ENCODE results near the gene FOXM1.

FOXM1 gene

DNA sequence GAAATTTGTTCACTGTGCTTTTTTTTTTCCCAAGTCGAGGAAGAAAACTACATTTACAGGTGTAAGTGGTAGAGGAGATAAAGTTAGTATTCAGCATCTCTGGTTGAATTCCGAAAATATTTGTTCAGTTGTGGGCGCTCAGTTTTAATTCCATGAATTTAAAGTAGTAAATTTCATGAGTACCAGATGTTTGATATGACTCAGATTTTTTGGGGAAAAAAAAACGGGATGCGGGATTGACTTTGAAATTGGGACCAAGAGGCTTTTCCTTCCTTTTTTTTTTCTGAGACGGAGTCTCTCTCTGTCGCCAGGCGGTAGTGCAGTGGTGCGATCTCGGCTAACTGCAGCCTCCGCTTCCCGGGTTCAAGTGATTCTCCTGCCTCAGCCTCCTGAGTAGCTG, 15.3 kb upstream of the FOXM1 start:
- no peaks in the 10 kb centered on the region for H3K9me3 ChIP-seq (ENCODE audit: control insufficient read depth, low read length)
- H3K4me3 ChIP-seq (ENCODE audit: low read depth, low read length) = no peak overlapping the region
- no peak overlapping the region for H3K4me2 ChIP-seq (ENCODE audit: low read length)
- H3K4me1 ChIP-seq = peaks cover 2% of the 10 kb centered on the region
- H3K36me3 ChIP-seq (ENCODE audit: control insufficient read depth, insufficient read depth, low read length) = no peaks in the 10 kb centered on the region
- H3K27me3 ChIP-seq (ENCODE audit: control insufficient read depth, insufficient read depth, low read length) = no peaks in the 10 kb centered on the region
- TF ChIP-seq, protein P1, sequence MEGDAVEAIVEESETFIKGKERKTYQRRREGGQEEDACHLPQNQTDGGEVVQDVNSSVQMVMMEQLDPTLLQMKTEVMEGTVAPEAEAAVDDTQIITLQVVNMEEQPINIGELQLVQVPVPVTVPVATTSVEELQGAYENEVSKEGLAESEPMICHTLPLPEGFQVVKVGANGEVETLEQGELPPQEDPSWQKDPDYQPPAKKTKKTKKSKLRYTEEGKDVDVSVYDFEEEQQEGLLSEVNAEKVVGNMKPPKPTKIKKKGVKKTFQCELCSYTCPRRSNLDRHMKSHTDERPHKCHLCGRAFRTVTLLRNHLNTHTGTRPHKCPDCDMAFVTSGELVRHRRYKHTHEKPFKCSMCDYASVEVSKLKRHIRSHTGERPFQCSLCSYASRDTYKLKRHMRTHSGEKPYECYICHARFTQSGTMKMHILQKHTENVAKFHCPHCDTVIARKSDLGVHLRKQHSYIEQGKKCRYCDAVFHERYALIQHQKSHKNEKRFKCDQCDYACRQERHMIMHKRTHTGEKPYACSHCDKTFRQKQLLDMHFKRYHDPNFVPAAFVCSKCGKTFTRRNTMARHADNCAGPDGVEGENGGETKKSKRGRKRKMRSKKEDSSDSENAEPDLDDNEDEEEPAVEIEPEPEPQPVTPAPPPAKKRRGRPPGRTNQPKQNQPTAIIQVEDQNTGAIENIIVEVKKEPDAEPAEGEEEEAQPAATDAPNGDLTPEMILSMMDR (IDR thresholded peaks at IDR 0.05) = no peak
- H2AFZ ChIP-seq = no peak overlapping the region
- H3K27ac ChIP-seq = no peak overlapping the region
- H3K9ac ChIP-seq = no peak overlapping the region
- H3K79me2 ChIP-seq = peaks cover 8% of the 10 kb centered on the region

DNA sequence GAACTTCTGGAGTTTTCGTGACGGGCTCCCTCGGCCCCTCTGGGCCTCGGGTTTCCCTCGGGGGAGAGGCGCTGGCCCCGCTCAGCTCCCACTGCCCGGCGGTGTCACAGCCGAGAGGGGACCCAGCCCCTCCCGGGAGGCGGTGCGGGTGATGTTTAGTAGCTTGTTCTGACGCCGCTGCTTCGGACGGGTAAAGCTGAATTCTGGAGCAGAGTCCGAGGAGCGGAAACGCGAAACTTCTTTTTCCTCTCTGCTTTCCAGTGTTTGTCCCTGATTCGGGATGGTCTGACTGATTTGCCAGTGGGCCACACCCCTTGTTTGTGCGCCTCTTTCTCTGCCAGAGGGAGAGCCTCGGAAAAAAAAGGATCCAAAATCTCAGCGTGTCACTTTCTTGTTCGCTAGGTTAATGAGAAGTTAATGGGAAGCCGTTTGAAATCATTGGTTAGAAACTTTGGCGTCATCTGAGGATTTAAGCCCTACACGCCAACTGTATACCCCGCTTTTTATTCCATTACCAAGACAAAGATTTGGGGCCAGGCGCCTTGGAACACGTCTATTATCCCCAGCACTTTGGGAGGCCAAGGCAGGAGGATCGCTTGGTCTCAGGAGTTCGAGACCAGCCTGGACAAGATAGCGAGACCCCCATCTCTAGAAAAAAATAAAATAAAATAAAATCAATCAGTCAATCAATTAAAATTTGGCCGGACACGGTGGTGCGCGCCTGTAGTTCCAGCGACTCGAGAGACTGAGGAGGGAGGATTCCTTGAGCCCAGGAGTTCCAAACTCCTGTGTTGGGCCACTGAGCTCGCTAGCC, 14.5 kb upstream of the FOXM1 start:
- no peaks in the 10 kb centered on the region for H3K36me3 ChIP-seq (ENCODE audit: control insufficient read depth, insufficient read depth, low read length)
- TF ChIP-seq, protein P1 (IDR thresholded peaks at IDR 0.05) = no peak
- H3K79me2 ChIP-seq = peaks cover 3% of the 10 kb centered on the region
- H3K27me3 ChIP-seq (ENCODE audit: control insufficient read depth, insufficient read depth, low read length) = no peaks in the 10 kb centered on the region
- H3K9me3 ChIP-seq (ENCODE audit: control insufficient read depth, low read length) = no peaks in the 10 kb centered on the region
- peaks cover 2% of the 10 kb centered on the region for H3K4me1 ChIP-seq
- peak overlapping the region; percentile 93 for H2AFZ ChIP-seq
- H3K9ac ChIP-seq = peak overlapping the region; percentile 75
- peak overlapping the region; percentile 72 for H3K4me2 ChIP-seq (ENCODE audit: low read length)
- H3K27ac ChIP-seq = peak overlapping the region; percentile 64
- H3K4me3 ChIP-seq (ENCODE audit: low read depth, low read length) = peak overlapping the region; percentile 74

DNA sequence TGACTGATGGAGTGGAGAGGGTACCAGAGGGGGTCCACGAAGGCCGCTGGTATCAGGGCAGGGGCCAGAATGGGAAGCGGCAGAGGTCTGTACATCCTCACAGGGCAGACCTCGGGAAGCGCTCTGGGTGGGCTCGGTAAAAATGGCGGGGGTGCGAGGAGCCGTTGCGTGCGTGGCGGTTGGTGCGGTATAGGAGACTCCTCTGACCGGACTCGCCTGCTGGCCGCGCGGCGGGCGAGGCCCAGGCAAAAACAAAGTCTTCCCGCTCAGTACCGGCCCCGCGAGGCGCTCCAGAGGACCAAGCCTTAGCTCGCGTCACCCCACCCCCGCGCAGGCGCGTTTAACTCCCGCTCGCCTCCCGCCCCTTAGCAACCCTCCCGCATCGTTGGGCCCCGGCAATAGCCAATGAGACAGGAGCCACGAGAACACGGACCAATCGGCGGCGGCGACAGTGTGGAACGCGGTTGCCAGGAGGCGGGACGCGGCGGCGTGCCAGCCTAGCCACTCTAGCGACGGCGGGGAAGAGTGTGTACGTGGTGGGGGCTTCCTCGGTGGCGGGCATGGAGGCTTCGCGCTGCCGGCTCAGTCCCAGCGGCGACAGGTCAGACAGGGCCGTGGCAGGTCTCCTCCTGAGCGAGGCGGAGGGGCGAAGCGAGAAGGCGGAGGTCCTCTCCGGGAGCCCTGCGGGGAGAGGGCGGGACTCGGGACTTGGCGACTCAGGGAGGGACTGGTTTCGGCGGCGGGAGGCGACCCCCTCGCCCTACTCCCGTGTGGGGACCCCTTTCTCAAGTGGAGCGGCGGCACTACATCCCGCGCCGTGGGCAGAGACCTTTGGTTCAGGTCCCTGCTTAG, 13.6 kb upstream of the FOXM1 start, which contains the start of gene TULP3:
TULP3 (plus strand) TSS at position 504 of the 852 bp plus-strand sequence; CDS start at position 561, 57 bp downstream.
- Histone ChIP-seq H3K4me1 (peaks cover 2% of the 10 kb centered on the region), H2AFZ (peak within 1 kb of the TSS; percentile 93), H3K27me3 (ENCODE audit: control insufficient read depth, insufficient read depth, low read length) (no peaks in the 10 kb centered on the region), H3K4me2 (ENCODE audit: low read length) (peak within 1 kb of the TSS; percentile 72), H3K36me3 (ENCODE audit: control insufficient read depth, insufficient read depth, low read length) (no peaks in the 10 kb centered on the region), H3K27ac (peak within 1 kb of the TSS; percentile 64), H3K9ac (peak within 1 kb of the TSS; percentile 75), H3K9me3 (ENCODE audit: control insufficient read depth, low read length) (no peaks in the 10 kb centered on the region), H3K4me3 (ENCODE audit: low read depth, low read length) (peak within 1 kb of the TSS; percentile 74), H3K79me2 (peaks cover 3% of the 10 kb centered on the region)
- TF ChIP-seq, protein P1 (IDR thresholded peaks at IDR 0.05) = no peak

DNA sequence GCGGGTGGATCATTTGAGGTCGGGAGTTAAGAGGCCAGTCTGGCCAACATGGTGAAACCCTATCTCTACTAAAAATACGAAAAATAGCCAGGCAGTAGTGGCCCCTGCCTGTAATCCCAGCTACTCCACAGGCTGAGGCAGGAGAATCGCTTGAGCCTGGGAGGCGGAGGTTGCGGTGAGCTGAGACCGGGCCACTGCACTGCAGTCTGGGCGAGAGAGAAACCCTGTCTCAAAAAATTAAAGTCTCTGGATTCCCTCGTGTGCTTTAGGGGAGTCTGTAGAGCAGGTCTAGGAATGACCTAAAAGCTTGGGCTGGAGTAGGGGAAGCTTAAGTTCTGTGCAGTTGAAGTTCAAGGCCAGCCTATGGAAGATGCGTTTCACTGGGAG, 13.0 kb upstream of the FOXM1 start:
- Histone ChIP-seq H3K79me2 (peaks cover 3% of the 10 kb centered on the region), H3K9me3 (ENCODE audit: control insufficient read depth, low read length) (no peaks in the 10 kb centered on the region), H3K4me1 (peaks cover 2% of the 10 kb centered on the region), H3K4me2 (ENCODE audit: low read length) (peak overlapping the region; percentile 72), H3K4me3 (ENCODE audit: low read depth, low read length) (peak overlapping the region; percentile 74), H3K27me3 (ENCODE audit: control insufficient read depth, insufficient read depth, low read length) (no peaks in the 10 kb centered on the region), H3K36me3 (ENCODE audit: control insufficient read depth, insufficient read depth, low read length) (no peaks in the 10 kb centered on the region), H3K27ac (peak overlapping the region; percentile 64), H2AFZ (peak overlapping the region; percentile 93), H3K9ac (no peak overlapping the region)
- TF ChIP-seq, protein P1 (IDR thresholded peaks at IDR 0.05) = no peak

Measured in parathyroid adenoma (tissue), 2 donors.